IgD-negative memory B cell (primary cell): ENCODE results near the gene THAP12. TPM values are rescaled to one million over a fixed set of nuclear protein-coding genes. Genes with fewer than 3 reads are reported as not detected.
A peak's percentile ranks its signal among the peaks of the same experiment; 100 is the strongest.
"Not testable (repeated sequence)": the region's sequence is repeated elsewhere in the genome, so short reads cannot be mapped to it uniquely, and the experiment has no call there.

Source experiments
- H3K27ac Mint-ChIP-seq, 3 donors: one replicate each; pipeline ENCODE4 v1.8.0; 2020 to 2022; ENCODE audit warnings: mild to moderate bottlenecking in 3 of 3, mixed read lengths in 3 of 3, moderate library complexity in 1 of 3
- H3K27me3 Mint-ChIP-seq: one replicate; pipeline ENCODE4 v1.8.0; 2021; ENCODE audit warnings: mixed read lengths
- H3K36me3 Mint-ChIP-seq: one replicate; pipeline ENCODE4 v1.8.0; 2020; ENCODE audit warnings: mild to moderate bottlenecking, mixed read lengths
- H3K4me1 Mint-ChIP-seq, 3 donors: one replicate each; pipeline ENCODE4 v1.8.0; 2020 to 2022; ENCODE audit warnings: mixed read lengths in 3 of 3, mild to moderate bottlenecking in 1 of 3
- H3K4me3 Mint-ChIP-seq, 4 donors: one replicate each; pipeline ENCODE4 v1.8.0; 2020 to 2022; ENCODE audit warnings: mild to moderate bottlenecking in 4 of 4, mixed read lengths in 4 of 4, moderate library complexity in 3 of 4
- H3K9me3 Mint-ChIP-seq, 3 donors: one replicate each; pipeline ENCODE4 v1.8.0; 2020 to 2021; ENCODE audit warnings: mixed read lengths in 3 of 3, mild to moderate bottlenecking in 1 of 3
- polyA plus RNA-seq: library from polyadenylated mRNA; unstranded; fragments of 300-500 nt; fragmentation: Illumina TruSeq; gene quantifications from one replicate; pipeline ENCODE4 v1.2.3, GENCODE V29; 2021

The THAP12 gene
- polyA plus RNA-seq, 1 donor from 2014 or later, result 62.7 TPM

GRCh38 chr11:76325185-76325584, 55.7 kb downstream of the THAP12 start:
- Mint-ChIP-seq H3K4me1 (peaks cover 0 to 2% (median 0%) of the 10 kb centered on the region in 3 donors), H3K27me3 (peaks cover 30% of the 10 kb centered on the region), H3K27ac (no peak overlapping the region), H3K4me3 (no peak overlapping the region), H3K36me3 (peaks cover 3% of the 10 kb centered on the region), H3K9me3 (no peaks in the 10 kb centered on the region)

GRCh38 chr11:76323804-76324203, 57.1 kb downstream of the THAP12 start:
- no peaks in the 10 kb centered on the region for H3K9me3 Mint-ChIP-seq
- H3K27me3 Mint-ChIP-seq, result peaks cover 35% of the 10 kb centered on the region
- peaks cover 0 to 2% (median 0%) of the 10 kb centered on the region in 3 donors for H3K4me1 Mint-ChIP-seq
- no peaks in the 10 kb centered on the region for H3K36me3 Mint-ChIP-seq
- no peak overlapping the region for H3K4me3 Mint-ChIP-seq
- H3K27ac Mint-ChIP-seq, result peak overlapping the region in 1 of 3 donors; percentile 46

- H3K4me3 Mint-ChIP-seq, H3K9me3 Mint-ChIP-seq, H3K4me1 Mint-ChIP-seq, H3K27ac Mint-ChIP-seq, H3K36me3 Mint-ChIP-seq: not testable (repeated sequence)
- peaks cover 35% of the 10 kb centered on the region for H3K27me3 Mint-ChIP-seq
These were observed 57.6 kb downstream of the THAP12 start for GRCh38 chr11:76323375-76323774.

- Mint-ChIP-seq H3K4me3 (no peak overlapping the region), H3K4me1 (peaks cover 0 to 2% (median 0%) of the 10 kb centered on the region in 3 donors), H3K27me3 (peaks cover 35% of the 10 kb centered on the region), H3K36me3 (no peaks in the 10 kb centered on the region), H3K9me3 (no peaks in the 10 kb centered on the region), H3K27ac (peak overlapping the region in 1 of 3 donors; percentile 16)
These were observed 58.0 kb downstream of the THAP12 start for GRCh38 chr11:76322942-76323341.

GRCh38 chr11:76322540-76322939, 58.4 kb downstream of the THAP12 start:
- H3K27me3 Mint-ChIP-seq, result peaks cover 35% of the 10 kb centered on the region
- H3K9me3 Mint-ChIP-seq, result no peaks in the 10 kb centered on the region
- no peak overlapping the region for H3K27ac Mint-ChIP-seq
- no peak overlapping the region for H3K4me3 Mint-ChIP-seq
- H3K4me1 Mint-ChIP-seq, result peaks cover 0 to 2% (median 0%) of the 10 kb centered on the region in 3 donors
- no peaks in the 10 kb centered on the region for H3K36me3 Mint-ChIP-seq

- H3K27ac Mint-ChIP-seq, result no peak overlapping the region
- H3K9me3 Mint-ChIP-seq, result no peaks in the 10 kb centered on the region
- no peaks in the 10 kb centered on the region for H3K36me3 Mint-ChIP-seq
- H3K4me1 Mint-ChIP-seq, result peaks cover 0 to 2% (median 0%) of the 10 kb centered on the region in 3 donors
- no peak overlapping the region for H3K4me3 Mint-ChIP-seq
- peaks cover 35% of the 10 kb centered on the region for H3K27me3 Mint-ChIP-seq
These were observed 59.0 kb downstream of the THAP12 start for GRCh38 chr11:76321820-76322524.

GRCh38 chr11:76321340-76321739, 59.6 kb downstream of the THAP12 start:
- no peaks in the 10 kb centered on the region for H3K9me3 Mint-ChIP-seq
- peaks cover 35% of the 10 kb centered on the region for H3K27me3 Mint-ChIP-seq
- H3K36me3 Mint-ChIP-seq, result no peaks in the 10 kb centered on the region
- no peak overlapping the region for H3K4me3 Mint-ChIP-seq
- no peak overlapping the region for H3K27ac Mint-ChIP-seq
- H3K4me1 Mint-ChIP-seq, result peaks cover 0 to 2% (median 0%) of the 10 kb centered on the region in 3 donors

- H3K4me3 Mint-ChIP-seq, result peak overlapping the region in 1 of 4 donors; percentile 17
- peaks cover 35% of the 10 kb centered on the region for H3K27me3 Mint-ChIP-seq
- peaks cover 0 to 2% (median 0%) of the 10 kb centered on the region in 3 donors for H3K4me1 Mint-ChIP-seq
- H3K36me3 Mint-ChIP-seq, result no peaks in the 10 kb centered on the region
- H3K27ac Mint-ChIP-seq, result no peak overlapping the region
- H3K9me3 Mint-ChIP-seq, result no peaks in the 10 kb centered on the region
These were observed 60.0 kb downstream of the THAP12 start for GRCh38 chr11:76320929-76321328.

- not testable (repeated sequence) for H3K36me3 Mint-ChIP-seq, H3K27ac Mint-ChIP-seq, H3K9me3 Mint-ChIP-seq, H3K4me1 Mint-ChIP-seq, H3K4me3 Mint-ChIP-seq
- peaks cover 33% of the 10 kb centered on the region for H3K27me3 Mint-ChIP-seq
These were observed 61.1 kb downstream of the THAP12 start for GRCh38 chr11:76319798-76320197.

GRCh38 chr11:76318744-76319384, 62.1 kb downstream of the THAP12 start:
- H3K9me3 Mint-ChIP-seq, result no peaks in the 10 kb centered on the region
- peaks cover 32% of the 10 kb centered on the region for H3K27me3 Mint-ChIP-seq
- H3K36me3 Mint-ChIP-seq, result no peaks in the 10 kb centered on the region
- H3K27ac Mint-ChIP-seq, result no peak overlapping the region
- H3K4me1 Mint-ChIP-seq, result peaks cover 0 to 2% (median 0%) of the 10 kb centered on the region in 3 donors
- H3K4me3 Mint-ChIP-seq, result peak overlapping the region in 1 of 4 donors; percentile 7

- H3K27me3 Mint-ChIP-seq, result peaks cover 19% of the 10 kb centered on the region
- H3K4me3 Mint-ChIP-seq, result no peak overlapping the region
- no peak overlapping the region for H3K27ac Mint-ChIP-seq
- no peaks in the 10 kb centered on the region for H3K36me3 Mint-ChIP-seq
- H3K9me3 Mint-ChIP-seq, result no peaks in the 10 kb centered on the region
- peaks cover 0 to 2% (median 0%) of the 10 kb centered on the region in 3 donors for H3K4me1 Mint-ChIP-seq
These were observed 63.6 kb downstream of the THAP12 start for GRCh38 chr11:76317296-76317695.

GRCh38 chr11:76316726-76317125, 64.2 kb downstream of the THAP12 start:
- Mint-ChIP-seq H3K27ac (no peak overlapping the region), H3K9me3 (no peaks in the 10 kb centered on the region), H3K27me3 (peaks cover 17% of the 10 kb centered on the region), H3K36me3 (no peaks in the 10 kb centered on the region), H3K4me1 (peaks cover 0 to 2% (median 0%) of the 10 kb centered on the region in 3 donors), H3K4me3 (no peak overlapping the region)

- Mint-ChIP-seq H3K4me1 (no peaks in the 10 kb centered on the region), H3K36me3 (no peaks in the 10 kb centered on the region), H3K4me3 (no peak overlapping the region), H3K27me3 (peaks cover 6% of the 10 kb centered on the region), H3K27ac (no peak overlapping the region), H3K9me3 (no peaks in the 10 kb centered on the region)
These were observed 65.6 kb downstream of the THAP12 start for GRCh38 chr11:76315182-76315853.

GRCh38 chr11:76314741-76315090, 66.2 kb downstream of the THAP12 start:
- no peaks in the 10 kb centered on the region for H3K4me1 Mint-ChIP-seq
- no peak overlapping the region for H3K4me3 Mint-ChIP-seq
- H3K27me3 Mint-ChIP-seq, result no peaks in the 10 kb centered on the region
- no peak overlapping the region for H3K27ac Mint-ChIP-seq
- no peaks in the 10 kb centered on the region for H3K36me3 Mint-ChIP-seq
- no peaks in the 10 kb centered on the region for H3K9me3 Mint-ChIP-seq

- Mint-ChIP-seq H3K4me1 (no peaks in the 10 kb centered on the region), H3K9me3 (no peaks in the 10 kb centered on the region), H3K4me3 (no peak overlapping the region), H3K27me3 (no peaks in the 10 kb centered on the region), H3K27ac (peak overlapping the region in 1 of 3 donors; percentile 71), H3K36me3 (no peaks in the 10 kb centered on the region)
These were observed 66.8 kb downstream of the THAP12 start for GRCh38 chr11:76313913-76314740.
